IgD-negative memory B cell (primary cell): ENCODE measurements around the gene PRPF6. TPM values are rescaled to one million over a fixed set of nuclear protein-coding genes. Genes with fewer than 3 reads are reported as not detected.
"Not testable (repeated sequence)": the region's sequence is repeated elsewhere in the genome, so short reads cannot be mapped to it uniquely, and the experiment has no call there.

Source experiments
- H3K27ac Mint-ChIP-seq, 3 donors: one replicate each; pipeline ENCODE4 v1.8.0; 2020 to 2022; ENCODE audit warnings: mild to moderate bottlenecking in 3 of 3, mixed read lengths in 3 of 3, moderate library complexity in 1 of 3
- H3K27me3 Mint-ChIP-seq: one replicate; pipeline ENCODE4 v1.8.0; 2021; ENCODE audit warnings: mixed read lengths
- H3K36me3 Mint-ChIP-seq: one replicate; pipeline ENCODE4 v1.8.0; 2020; ENCODE audit warnings: mild to moderate bottlenecking, mixed read lengths
- H3K4me1 Mint-ChIP-seq, 3 donors: one replicate each; pipeline ENCODE4 v1.8.0; 2020 to 2022; ENCODE audit warnings: mixed read lengths in 3 of 3, mild to moderate bottlenecking in 1 of 3
- H3K4me3 Mint-ChIP-seq, 4 donors: one replicate each; pipeline ENCODE4 v1.8.0; 2020 to 2022; ENCODE audit warnings: mild to moderate bottlenecking in 4 of 4, mixed read lengths in 4 of 4, moderate library complexity in 3 of 4
- H3K9me3 Mint-ChIP-seq, 3 donors: one replicate each; pipeline ENCODE4 v1.8.0; 2020 to 2021; ENCODE audit warnings: mixed read lengths in 3 of 3, mild to moderate bottlenecking in 1 of 3
- polyA plus RNA-seq: library from polyadenylated mRNA; unstranded; fragments of 300-500 nt; fragmentation: Illumina TruSeq; gene quantifications from one replicate; pipeline ENCODE4 v1.2.3, GENCODE V29; 2021

PRPF6 gene
- polyA plus RNA-seq, 1 donor from 2014 or later: 106 TPM

GRCh38 chr20:63971960-63972311 lies 9.0 kb upstream of the PRPF6 start:
- peaks cover 0 to 17% (median 9%) of the 10 kb centered on the region in 3 donors for H3K4me1 Mint-ChIP-seq
- peak overlapping the region in 2 of 4 donors; percentile 32 to 63 for H3K4me3 Mint-ChIP-seq
- H3K27me3 Mint-ChIP-seq, H3K36me3 Mint-ChIP-seq, H3K9me3 Mint-ChIP-seq: not testable (repeated sequence)
- peak overlapping the region in 2 of 3 donors; percentile 62 to 84 for H3K27ac Mint-ChIP-seq

- peaks cover 0 to 17% (median 9%) of the 10 kb centered on the region in 3 donors for H3K4me1 Mint-ChIP-seq
- no peaks in the 10 kb centered on the region for H3K9me3 Mint-ChIP-seq
- H3K36me3 Mint-ChIP-seq: no peaks in the 10 kb centered on the region
- no peaks in the 10 kb centered on the region for H3K27me3 Mint-ChIP-seq
- no peak overlapping the region for H3K27ac Mint-ChIP-seq
- peak overlapping the region in 2 of 4 donors; percentile 46 to 71 for H3K4me3 Mint-ChIP-seq
Observed at GRCh38 chr20:63972312-63973159, 8.4 kb upstream of the PRPF6 start.

- peak overlapping the region in 1 of 4 donors; percentile 71 for H3K4me3 Mint-ChIP-seq
- H3K9me3 Mint-ChIP-seq: no peaks in the 10 kb centered on the region
- H3K4me1 Mint-ChIP-seq: peaks cover 1 to 19% (median 10%) of the 10 kb centered on the region in 3 donors
- H3K27ac Mint-ChIP-seq: peak overlapping the region in 1 of 3 donors; percentile 83
- H3K36me3 Mint-ChIP-seq: no peaks in the 10 kb centered on the region
- H3K27me3 Mint-ChIP-seq: no peaks in the 10 kb centered on the region
Observed at GRCh38 chr20:63973160-63973479, 7.8 kb upstream of the PRPF6 start.

GRCh38 chr20:63973636-63974401 lies 7.1 kb upstream of the PRPF6 start:
- Mint-ChIP-seq H3K27me3 (no peaks in the 10 kb centered on the region), H3K4me3 (peak overlapping the region in 2 of 4 donors; percentile 20 to 71), H3K4me1 (peaks cover 6 to 19% (median 13%) of the 10 kb centered on the region in 3 donors), H3K36me3 (no peaks in the 10 kb centered on the region), H3K9me3 (no peaks in the 10 kb centered on the region), H3K27ac (peak overlapping the region in 1 of 3 donors; percentile 83)

- Mint-ChIP-seq H3K4me3 (peak overlapping the region in 1 of 4 donors; percentile 71), H3K4me1 (peaks cover 7 to 17% (median 10%) of the 10 kb centered on the region in 3 donors), H3K9me3 (no peaks in the 10 kb centered on the region), H3K36me3 (no peaks in the 10 kb centered on the region), H3K27me3 (no peaks in the 10 kb centered on the region), H3K27ac (no peak overlapping the region)
Observed at GRCh38 chr20:63974402-63975200, 6.3 kb upstream of the PRPF6 start.

GRCh38 chr20:63976511-63976910 lies 4.4 kb upstream of the PRPF6 start:
- H3K36me3 Mint-ChIP-seq, H3K9me3 Mint-ChIP-seq, H3K27me3 Mint-ChIP-seq: not testable (repeated sequence)
- H3K4me3 Mint-ChIP-seq: peak overlapping the region in 2 of 4 donors; percentile 72 to 78
- peak overlapping the region in 1 of 3 donors; percentile 57 for H3K27ac Mint-ChIP-seq
- peaks cover 21 to 30% (median 22%) of the 10 kb centered on the region in 3 donors for H3K4me1 Mint-ChIP-seq

- Mint-ChIP-seq H3K27me3 (no peaks in the 10 kb centered on the region), H3K4me1 (peaks cover 25 to 34% (median 26%) of the 10 kb centered on the region in 3 donors), H3K4me3 (peak overlapping the region in 3 of 4 donors; percentile 64 to 89 (median 78)), H3K27ac (peak overlapping the region in 2 of 3 donors; percentile 57 to 91), H3K9me3 (no peaks in the 10 kb centered on the region), H3K36me3 (no peaks in the 10 kb centered on the region)
Observed at GRCh38 chr20:63976980-63977738, 3.8 kb upstream of the PRPF6 start.

GRCh38 chr20:63977739-63978276 lies 3.1 kb upstream of the PRPF6 start:
- H3K9me3 Mint-ChIP-seq: no peaks in the 10 kb centered on the region
- peaks cover 28 to 39% (median 30%) of the 10 kb centered on the region in 3 donors for H3K4me1 Mint-ChIP-seq
- peak overlapping the region; percentile 0 to 90 (median 86) for H3K4me3 Mint-ChIP-seq
- peak overlapping the region in 2 of 3 donors; percentile 82 to 91 for H3K27ac Mint-ChIP-seq
- no peaks in the 10 kb centered on the region for H3K27me3 Mint-ChIP-seq
- no peaks in the 10 kb centered on the region for H3K36me3 Mint-ChIP-seq

- H3K4me3 Mint-ChIP-seq: peak overlapping the region; percentile 83 to 90 (median 88)
- H3K36me3 Mint-ChIP-seq: no peaks in the 10 kb centered on the region
- no peaks in the 10 kb centered on the region for H3K9me3 Mint-ChIP-seq
- H3K27ac Mint-ChIP-seq: peak overlapping the region; percentile 82 to 91 (median 90)
- H3K27me3 Mint-ChIP-seq: no peaks in the 10 kb centered on the region
- peaks cover 32 to 39% (median 34%) of the 10 kb centered on the region in 3 donors for H3K4me1 Mint-ChIP-seq
Observed at GRCh38 chr20:63978319-63979228, 2.4 kb upstream of the PRPF6 start.

GRCh38 chr20:63979229-63979556 lies 1.7 kb upstream of the PRPF6 start:
- H3K4me3 Mint-ChIP-seq: peak overlapping the region; percentile 83 to 90 (median 88)
- H3K27me3 Mint-ChIP-seq: no peaks in the 10 kb centered on the region
- no peaks in the 10 kb centered on the region for H3K9me3 Mint-ChIP-seq
- peaks cover 31 to 37% (median 32%) of the 10 kb centered on the region in 3 donors for H3K4me1 Mint-ChIP-seq
- H3K36me3 Mint-ChIP-seq: no peaks in the 10 kb centered on the region
- H3K27ac Mint-ChIP-seq: peak overlapping the region in 1 of 3 donors; percentile 90

GRCh38 chr20:63979557-63980316 lies 1.2 kb upstream of the PRPF6 start, which contains the start of gene SAMD10:
Gene SAMD10, minus strand, starts transcription at chr20:63979642. Its CDS starts 175 bp downstream, at chr20:63979467.
- Mint-ChIP-seq H3K4me3 (peak within 1 kb of the TSS; percentile 89 to 98 (median 94)), H3K27ac (peak within 1 kb of the TSS; percentile 91 to 96 (median 96)), H3K27me3 (no peaks in the 10 kb centered on the region), H3K9me3 (no peaks in the 10 kb centered on the region), H3K4me1 (peaks cover 31 to 42% (median 32%) of the 10 kb centered on the region in 3 donors), H3K36me3 (peaks cover 4% of the 10 kb centered on the region)

GRCh38 chr20:63980317-63980805 lies 571 bp upstream of the PRPF6 start:
- peak overlapping the region; percentile 88 to 98 (median 94) for H3K4me3 Mint-ChIP-seq
- H3K27me3 Mint-ChIP-seq: no peaks in the 10 kb centered on the region
- no peaks in the 10 kb centered on the region for H3K9me3 Mint-ChIP-seq
- H3K36me3 Mint-ChIP-seq: peaks cover 4% of the 10 kb centered on the region
- H3K27ac Mint-ChIP-seq: peak overlapping the region; percentile 82 to 96 (median 96)
- H3K4me1 Mint-ChIP-seq: peaks cover 31 to 42% (median 32%) of the 10 kb centered on the region in 3 donors
